Right lobe of liver (tissue), 4 donors: ENCODE results near the gene CHST1.

Experiments used
- CTCF ChIP-seq, 4 donors: fragments of 200-600 bp in 3 of 4; fragments of 450-650 bp in 1 of 4; IDR thresholded peaks; one replicate each; pipeline versions ENCODE4 v1.5.1 to v1.8.0; 2016 to 2022; ENCODE audit warnings: antibody characterized with exemption in 4 of 4, mild to moderate bottlenecking in 2 of 4
- POLR2A ChIP-seq: fragments of 450-650 bp; IDR thresholded peaks from one replicate; pipeline ENCODE4 v1.6.1; 2017; ENCODE audit warnings: antibody characterized with exemption, mild to moderate bottlenecking
- donor health status: DM: no; HTN: no; CAD: no.
- donor health status: DM: no; HTN: no; CAD: no.
- donor health status: DM: no; HTN: yes; CAD: no.

DNA sequence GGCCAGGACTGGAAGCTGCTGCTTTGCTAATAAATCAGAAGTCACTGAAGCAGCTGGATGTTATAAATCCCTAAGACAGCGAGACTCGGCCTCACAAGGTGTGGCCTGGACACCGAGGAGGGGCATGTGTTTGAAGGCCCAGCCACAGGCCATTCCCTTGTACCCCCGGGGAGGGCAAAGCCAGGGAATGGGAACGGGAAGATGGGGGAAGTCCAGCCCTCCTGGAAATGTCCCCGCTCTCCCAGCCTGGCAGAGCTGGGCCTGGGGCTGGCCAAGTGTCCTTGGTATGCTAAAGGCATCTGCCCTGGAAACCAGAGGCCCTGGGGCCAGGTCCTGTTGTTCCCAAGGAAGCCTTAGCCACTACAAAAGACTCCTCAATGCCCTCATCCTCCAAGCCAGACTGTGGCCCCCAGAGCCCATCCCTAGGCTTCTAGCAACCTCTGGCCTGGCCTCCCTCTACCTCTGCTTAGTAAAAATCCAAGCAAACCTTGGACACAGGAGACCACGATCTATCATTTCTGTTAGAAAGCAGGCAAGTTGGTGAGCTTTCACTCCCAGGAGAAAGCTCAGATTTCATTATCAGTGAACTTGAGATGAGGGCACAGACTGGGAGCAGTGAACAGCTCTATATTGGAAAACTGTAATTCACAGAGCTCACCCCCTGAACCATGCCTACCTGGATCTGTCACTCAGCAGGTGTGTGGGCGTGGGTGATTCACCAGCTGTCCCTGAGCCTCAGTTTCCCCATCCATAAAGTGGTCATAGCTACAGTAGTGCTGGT, 11.0 kb downstream of the CHST1 start:
- TF ChIP-seq CTCF (IDR thresholded peaks at IDR 0.05) (no peak), POLR2A (no peak)
